CD4-positive, alpha-beta T cell (primary cell): ENCODE measurements around the gene TSPAN2. TPM values are rescaled to one million over a fixed set of nuclear protein-coding genes. Genes with fewer than 3 reads are reported as not detected.

Experiments
- ATAC-seq: fragments of 200-7000 bp; cut with Tn5 transposase; one replicate; pipeline ENCODE4 v1.10.0; 2022; ENCODE audit warnings: mild to moderate bottlenecking; ENCODE audit not compliant: poor library complexity
- CTCF ChIA-PET: fragments of 350-600 bp; sonication (Branson Sonifier 250); formaldehyde crosslinking; loops from one replicate; lab custom pipeline; 2021; ENCODE audit warnings: antibody characterized with exemption, inconsistent platforms; lab: Charles Lee
- POLR2A ChIA-PET: fragments of 350-600 bp; sonication (Branson Sonifier 250); formaldehyde crosslinking; loops from one replicate; lab custom pipeline; 2021; ENCODE audit warnings: antibody characterized with exemption, inconsistent platforms; lab: Charles Lee
- DNase-seq, 14 experiments: peaks; one replicate each; pipeline ENCODE4 v3.0.0-alpha.2; 2013 to 2020; ENCODE audit warnings: mixed read lengths in 2 of 14
- H3K27ac ChIP-seq, 2 donors: one replicate each; pipeline versions ENCODE4 v1.5.1 to v1.7.0; 2013; ENCODE audit warnings: low read length in 2 of 2, low read depth in 1 of 2, mild to moderate bottlenecking in 1 of 2
- H3K27me3 ChIP-seq, 2 experiments: 1 replicate in 1 of 2; 2 replicates in 1 of 2; pipeline versions ENCODE4 v1.6.1 to v1.7.0; 2013; ENCODE audit warnings: low read length in 2 of 2, control low read depth in 1 of 2, mild to moderate bottlenecking in 1 of 2, moderate library complexity in 1 of 2; ENCODE audit not compliant: insufficient read depth in 2 of 2, control insufficient read depth in 1 of 2
- H3K36me3 ChIP-seq: one replicate; pipeline ENCODE4 v1.6.1; 2013; ENCODE audit warnings: low read length, control low read depth; ENCODE audit not compliant: insufficient read depth
- H3K4me1 ChIP-seq: one replicate; pipeline ENCODE4 v1.6.1; 2013; ENCODE audit warnings: low read length, control low read depth; ENCODE audit not compliant: insufficient read depth
- H3K4me3 ChIP-seq: one replicate; pipeline ENCODE4 v1.5.1; 2013; ENCODE audit warnings: mild to moderate bottlenecking, low read length, moderate library complexity
- H3K9me3 ChIP-seq, 2 experiments: 1 replicate in 1 of 2; 2 replicates in 1 of 2; pipeline versions ENCODE4 v1.6.1 to v1.7.0; 2013; ENCODE audit warnings: low read length in 2 of 2, mild to moderate bottlenecking in 2 of 2, control low read depth in 1 of 2, moderate library complexity in 1 of 2; ENCODE audit not compliant: control insufficient read depth in 1 of 2, insufficient read depth in 1 of 2
- H3K27ac Mint-ChIP-seq: one replicate; pipeline ENCODE4 v1.8.0; 2020; ENCODE audit warnings: mixed read lengths
- H3K27me3 Mint-ChIP-seq: one replicate; pipeline ENCODE4 v1.8.0; 2021; ENCODE audit warnings: mixed read lengths
- H3K36me3 Mint-ChIP-seq: one replicate; pipeline ENCODE4 v1.8.0; 2021; ENCODE audit warnings: low read depth, mixed read lengths
- H3K4me1 Mint-ChIP-seq: one replicate; pipeline ENCODE4 v1.8.0; 2021; ENCODE audit warnings: low read depth, mixed read lengths
- H3K4me3 Mint-ChIP-seq: one replicate; pipeline ENCODE4 v1.8.0; 2020; ENCODE audit warnings: mild to moderate bottlenecking, mixed read lengths
- H3K9me3 Mint-ChIP-seq: one replicate; pipeline ENCODE4 v1.8.0; 2020; ENCODE audit warnings: mixed read lengths
- intact Hi-C, 2 experiments: fragments of 100-400 bp; cut with DNase I in 1 of 2; cut with micrococcal nuclease in 1 of 2; formaldehyde crosslinking; loops; one replicate each; pipeline versions ENCODE4 v1.15.1 to v1.9.0; 2023 to 2025; cut with DNase I, micrococcal nuclease
- total RNA-seq, 174 experiments: library from RNA in 2 of 174; stranded (reverse) in 2 of 174; gene quantifications; one replicate each; pipeline ENCODE4 v1.2.3 and lab custom pipeline; 2021 to 2026
- TF ChIP-seq, protein P1 (sequence below): fragments of 200-600 bp; IDR thresholded peaks from one replicate; pipeline ENCODE4 v1.8.0; 2022; ENCODE audit warnings: antibody characterized with exemption, mild to moderate bottlenecking

Gene TSPAN2
- total RNA-seq, 2 experiments from 2014 or later: 0.95 to 1.6 TPM

GRCh38 chr1:115071012-115071664 is 18.2 kb downstream of the TSPAN2 start:
- H3K27ac ChIP-seq: no peak overlapping the region
- H3K4me1 ChIP-seq: peaks cover 38% of the 10 kb centered on the region
- DNase-seq: peak in 2 of 14 experiments; percentile 55 to 61
- Mint-ChIP-seq H3K4me1 (peaks cover 48% of the 10 kb centered on the region), H3K36me3 (no peaks in the 10 kb centered on the region), H3K27me3 (peaks cover 6% of the 10 kb centered on the region), H3K4me3 (no peak overlapping the region), H3K9me3 (no peaks in the 10 kb centered on the region), H3K27ac (peak overlapping the region; percentile 54)
- TF ChIP-seq, protein P1, sequence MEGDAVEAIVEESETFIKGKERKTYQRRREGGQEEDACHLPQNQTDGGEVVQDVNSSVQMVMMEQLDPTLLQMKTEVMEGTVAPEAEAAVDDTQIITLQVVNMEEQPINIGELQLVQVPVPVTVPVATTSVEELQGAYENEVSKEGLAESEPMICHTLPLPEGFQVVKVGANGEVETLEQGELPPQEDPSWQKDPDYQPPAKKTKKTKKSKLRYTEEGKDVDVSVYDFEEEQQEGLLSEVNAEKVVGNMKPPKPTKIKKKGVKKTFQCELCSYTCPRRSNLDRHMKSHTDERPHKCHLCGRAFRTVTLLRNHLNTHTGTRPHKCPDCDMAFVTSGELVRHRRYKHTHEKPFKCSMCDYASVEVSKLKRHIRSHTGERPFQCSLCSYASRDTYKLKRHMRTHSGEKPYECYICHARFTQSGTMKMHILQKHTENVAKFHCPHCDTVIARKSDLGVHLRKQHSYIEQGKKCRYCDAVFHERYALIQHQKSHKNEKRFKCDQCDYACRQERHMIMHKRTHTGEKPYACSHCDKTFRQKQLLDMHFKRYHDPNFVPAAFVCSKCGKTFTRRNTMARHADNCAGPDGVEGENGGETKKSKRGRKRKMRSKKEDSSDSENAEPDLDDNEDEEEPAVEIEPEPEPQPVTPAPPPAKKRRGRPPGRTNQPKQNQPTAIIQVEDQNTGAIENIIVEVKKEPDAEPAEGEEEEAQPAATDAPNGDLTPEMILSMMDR: no peak
- no peaks in the 10 kb centered on the region for H3K36me3 ChIP-seq
- intact Hi-C loops: no loop called here
- no peak overlapping the region for H3K4me3 ChIP-seq
- POLR2A ChIA-PET: interaction anchor here (1.0 to 1.5 kb wide), 2 partner anchors 11 to 28 kb away, joined by 3 to 9 read pairs; no protein-coding TSS in a partner anchor
- CTCF ChIA-PET: interaction anchor here (1.1 to 3.2 kb wide), 3 partner anchors 13 to 19 kb away, joined by 3 to 15 read pairs (median 4); no protein-coding TSS in a partner anchor
- peak; percentile 76 for ATAC-seq
- H3K9me3 ChIP-seq: no peaks in the 10 kb centered on the region
- H3K27me3 ChIP-seq: no peaks in the 10 kb centered on the region

GRCh38 chr1:115069659-115070308 is 19.5 kb downstream of the TSPAN2 start:
- no peak overlapping the region for H3K4me3 ChIP-seq
- TF ChIP-seq, protein P1: no peak
- no peaks in the 10 kb centered on the region for H3K36me3 ChIP-seq
- H3K4me1 Mint-ChIP-seq: peaks cover 42% of the 10 kb centered on the region
- no peaks in the 10 kb centered on the region for H3K36me3 Mint-ChIP-seq
- peaks cover 36% of the 10 kb centered on the region for H3K4me1 ChIP-seq
- no peaks in the 10 kb centered on the region for H3K9me3 Mint-ChIP-seq
- no peaks in the 10 kb centered on the region for H3K9me3 ChIP-seq
- ATAC-seq (no peak), DNase-seq (no peak)
- ChIA-PET POLR2A (interaction anchor here (1.0 kb wide), 1 partner anchor 29 kb away, joined by 4 read pairs; no protein-coding TSS in a partner anchor), CTCF (interaction anchor here (3.2 kb wide), 1 partner anchor 17 kb away, joined by 15 read pairs; no protein-coding TSS in a partner anchor)
- H3K27me3 ChIP-seq: no peaks in the 10 kb centered on the region
- intact Hi-C loops: loop anchor here in 1 of 2 experiments (10.0 kb wide), 1 partner anchor 315 kb away; the partner anchor contains the start of gene CSDE1
- H3K4me3 Mint-ChIP-seq: no peak overlapping the region
- no peak overlapping the region for H3K27ac ChIP-seq
- H3K27me3 Mint-ChIP-seq: no peaks in the 10 kb centered on the region
- no peak overlapping the region for H3K27ac Mint-ChIP-seq

GRCh38 chr1:115068826-115069585 is 20.3 kb downstream of the TSPAN2 start:
- H3K9me3 Mint-ChIP-seq: no peaks in the 10 kb centered on the region
- peaks cover 42% of the 10 kb centered on the region for H3K4me1 ChIP-seq
- ATAC-seq: no peak
- H3K4me1 Mint-ChIP-seq: peaks cover 50% of the 10 kb centered on the region
- no peak overlapping the region for H3K4me3 Mint-ChIP-seq
- H3K27ac Mint-ChIP-seq: no peak overlapping the region
- H3K9me3 ChIP-seq: no peaks in the 10 kb centered on the region
- intact Hi-C loops: loop anchor here in 1 of 2 experiments (10.0 kb wide), 1 partner anchor 314 kb away; the partner anchor contains the start of gene CSDE1
- ChIA-PET POLR2A (interaction anchor here (1.0 kb wide), 1 partner anchor 30 kb away, joined by 4 read pairs; no protein-coding TSS in a partner anchor), CTCF (no interaction called here)
- no peaks in the 10 kb centered on the region for H3K27me3 Mint-ChIP-seq
- TF ChIP-seq, protein P1: no peak
- H3K4me3 ChIP-seq: no peak overlapping the region
- no peaks in the 10 kb centered on the region for H3K36me3 Mint-ChIP-seq
- DNase-seq: no peak
- H3K36me3 ChIP-seq: no peaks in the 10 kb centered on the region
- H3K27ac ChIP-seq: no peak overlapping the region
- no peaks in the 10 kb centered on the region for H3K27me3 ChIP-seq
